GM21360 (cell line): ENCODE data around the gene MEX3D.

Experiments used
- ATAC-seq: cut with Tn5 transposase; IDR thresholded peaks from one replicate; pipeline ENCODE4 v1.9.1; 2021; ENCODE audit warnings: mild to moderate bottlenecking, moderate library complexity; ENCODE audit not compliant: unreplicated experiment

The MEX3D gene

GRCh38 chr19:1505991-1506881 lies 61.9 kb downstream of the MEX3D start:
- no peak for ATAC-seq

DNA sequence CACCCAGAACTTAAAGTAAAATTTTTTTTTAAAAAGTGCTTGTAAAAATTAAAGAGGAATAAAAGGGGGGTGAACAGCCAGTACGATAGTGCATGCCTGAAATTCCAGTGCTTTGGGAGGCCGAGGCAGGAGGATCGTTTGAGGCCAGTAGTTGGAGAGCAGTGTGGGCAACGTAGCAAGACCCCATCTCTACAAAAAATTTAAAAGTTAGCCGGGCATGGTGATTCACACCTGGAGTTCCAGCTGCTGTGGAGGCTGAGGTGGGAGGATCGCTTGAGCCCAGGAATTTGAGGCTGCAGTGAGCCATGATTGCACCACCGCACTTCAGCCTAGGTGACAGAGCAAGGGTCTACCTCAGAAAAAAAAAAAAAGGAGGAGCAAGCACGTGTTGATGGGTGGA lies 63.1 kb downstream of the MEX3D start:
- no peak for ATAC-seq
